GM12872 (cell line): ENCODE measurements around the gene FCHSD2.

ENCODE experiments used
- TF ChIP-seq, protein P1 (sequence below): IDR thresholded peaks from 3 replicates; pipeline ENCODE4 v1.5.1; 2011; ENCODE audit warnings: low read depth, mild to moderate bottlenecking, low read length, moderate library complexity; ENCODE audit not compliant: insufficient read depth

FCHSD2 gene

GRCh38 chr11:73177380-73177777, 35.3 kb upstream of the FCHSD2 start:
- TF ChIP-seq, protein P1, sequence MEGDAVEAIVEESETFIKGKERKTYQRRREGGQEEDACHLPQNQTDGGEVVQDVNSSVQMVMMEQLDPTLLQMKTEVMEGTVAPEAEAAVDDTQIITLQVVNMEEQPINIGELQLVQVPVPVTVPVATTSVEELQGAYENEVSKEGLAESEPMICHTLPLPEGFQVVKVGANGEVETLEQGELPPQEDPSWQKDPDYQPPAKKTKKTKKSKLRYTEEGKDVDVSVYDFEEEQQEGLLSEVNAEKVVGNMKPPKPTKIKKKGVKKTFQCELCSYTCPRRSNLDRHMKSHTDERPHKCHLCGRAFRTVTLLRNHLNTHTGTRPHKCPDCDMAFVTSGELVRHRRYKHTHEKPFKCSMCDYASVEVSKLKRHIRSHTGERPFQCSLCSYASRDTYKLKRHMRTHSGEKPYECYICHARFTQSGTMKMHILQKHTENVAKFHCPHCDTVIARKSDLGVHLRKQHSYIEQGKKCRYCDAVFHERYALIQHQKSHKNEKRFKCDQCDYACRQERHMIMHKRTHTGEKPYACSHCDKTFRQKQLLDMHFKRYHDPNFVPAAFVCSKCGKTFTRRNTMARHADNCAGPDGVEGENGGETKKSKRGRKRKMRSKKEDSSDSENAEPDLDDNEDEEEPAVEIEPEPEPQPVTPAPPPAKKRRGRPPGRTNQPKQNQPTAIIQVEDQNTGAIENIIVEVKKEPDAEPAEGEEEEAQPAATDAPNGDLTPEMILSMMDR: no peak

DNA sequence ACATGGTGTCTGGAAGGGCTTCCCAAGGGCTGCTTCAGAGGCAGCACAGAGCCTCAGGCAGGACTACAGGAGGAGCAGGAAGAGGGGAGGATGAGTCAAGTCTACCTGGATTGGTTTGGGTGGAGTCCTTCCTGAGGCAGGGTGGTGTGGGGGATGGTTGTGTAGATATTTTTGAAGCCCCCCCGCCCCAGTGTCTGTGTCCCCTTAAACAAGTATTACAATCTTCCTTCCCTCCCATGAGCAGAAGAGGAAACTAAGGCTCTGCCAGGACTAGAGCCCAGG, 34.7 kb upstream of the FCHSD2 start:
- TF ChIP-seq, protein P1: no peak

DNA sequence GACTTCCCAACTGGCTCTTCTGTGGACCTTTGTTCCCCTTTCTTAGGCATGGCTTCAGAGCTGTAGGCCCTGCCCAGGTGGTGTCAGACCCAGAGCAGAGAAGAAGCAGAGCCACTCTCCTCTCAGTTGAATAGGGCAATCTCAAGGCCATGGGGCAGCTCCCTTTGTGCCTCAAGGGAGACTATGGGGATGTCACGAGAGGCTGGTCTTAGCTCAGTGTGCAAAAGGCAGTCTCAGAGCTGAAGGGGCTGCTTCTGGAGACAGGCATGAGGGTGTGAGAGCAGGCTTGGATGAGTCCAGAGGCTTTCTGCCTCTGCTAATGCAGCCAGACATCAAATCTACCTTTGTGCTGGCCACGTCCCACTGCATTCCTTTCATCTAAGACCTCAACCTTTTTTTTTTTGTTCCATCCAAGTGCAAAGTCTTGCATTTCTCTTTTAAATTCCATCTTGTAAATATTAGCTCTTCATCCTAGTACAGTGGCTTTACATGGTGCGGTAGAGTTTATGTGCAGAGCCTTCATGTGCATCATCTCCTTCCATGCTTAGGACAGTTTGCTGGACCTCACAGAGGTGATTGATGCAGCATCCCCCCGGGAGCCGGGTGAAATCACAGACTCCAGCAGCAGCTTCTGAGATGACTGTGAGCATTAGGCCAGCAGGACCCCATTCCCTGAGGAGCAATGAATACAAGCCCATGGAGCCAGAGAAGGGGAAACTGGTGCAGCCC, 34.2 kb upstream of the FCHSD2 start:
- TF ChIP-seq, protein P1: no peak

DNA sequence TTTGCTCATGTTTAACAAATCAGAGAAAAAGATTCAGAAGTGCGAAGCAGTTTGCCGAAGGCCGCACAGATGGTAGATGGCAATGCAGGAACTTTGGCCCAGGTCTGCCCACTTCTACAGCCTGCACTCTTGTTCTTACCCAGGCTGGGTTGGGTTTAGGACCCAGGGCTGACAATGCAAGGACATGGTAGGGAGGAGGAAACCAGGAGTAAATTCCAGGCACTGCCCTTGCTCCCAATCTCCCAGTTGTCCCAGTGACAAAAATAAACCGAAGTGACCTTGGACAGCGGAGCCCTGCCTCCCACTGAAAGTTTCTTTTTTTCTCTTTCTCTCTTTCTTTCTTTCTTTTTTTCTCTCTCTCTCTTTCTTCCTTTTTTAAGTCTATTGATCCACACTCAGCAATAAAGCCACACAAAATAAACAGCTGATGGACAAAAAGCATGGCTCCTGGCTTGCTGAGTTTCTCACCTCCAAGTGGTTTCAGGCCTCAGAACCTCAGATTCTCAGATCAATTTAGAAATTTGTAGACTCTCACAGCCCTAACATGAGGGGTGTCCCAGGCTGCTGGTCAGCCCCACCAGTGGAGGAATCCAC, 33.5 kb upstream of the FCHSD2 start:
- TF ChIP-seq, protein P1: no peak

DNA sequence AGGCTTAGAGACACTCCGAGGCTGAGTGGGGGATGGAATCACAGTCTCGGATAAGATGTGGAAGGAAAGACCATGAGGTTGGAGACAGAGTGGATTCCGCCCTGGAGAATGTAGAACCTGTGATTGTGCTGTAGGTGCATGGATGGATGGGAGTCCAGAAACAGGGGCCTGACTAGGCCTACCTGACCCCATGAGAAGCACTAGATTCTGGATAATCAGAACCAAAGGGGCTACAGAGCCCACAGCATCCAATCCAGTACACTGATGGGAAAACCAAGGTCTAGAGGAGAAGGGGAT, 32.3 kb upstream of the FCHSD2 start:
- TF ChIP-seq, protein P1: no peak

- TF ChIP-seq, protein P1: no peak
Observed at GRCh38 chr11:73173755-73174494, 31.8 kb upstream of the FCHSD2 start.

- TF ChIP-seq, protein P1: no peak
Observed at GRCh38 chr11:73172992-73173656, 31.0 kb upstream of the FCHSD2 start.
